ENCODE results near the gene IL22RA1. TPM values are rescaled to one million over a fixed set of nuclear protein-coding genes. Genes with fewer than 3 reads are reported as not detected.

IL22RA1 gene
- total and polyA plus RNA-seq, 10 of the 15 experiments (the other 5 are each of a cell fraction or from before 2014, with no cell fraction given) = not detected

GRCh38 chr1:24071941-24072340, 71.0 kb downstream of the IL22RA1 start:
- no peaks in the 10 kb centered on the region for H3K79me2 ChIP-seq (ENCODE audit: control insufficient read depth, insufficient read depth, low read length)
- H2AFZ ChIP-seq (ENCODE audit: control insufficient read depth, low read depth, low read length) = no peak overlapping the region
- H3K9ac ChIP-seq (ENCODE audit: control insufficient read depth, insufficient read depth, low read length) = no peak overlapping the region
- no peaks in the 10 kb centered on the region for H3K9me3 ChIP-seq (replicated peaks; ENCODE audit: control insufficient read depth, insufficient read depth, low read length)
- no peaks in the 10 kb centered on the region for H3K4me1 ChIP-seq (ENCODE audit: control insufficient read depth, insufficient read depth, low read length)
- FAIRE-seq = no peak
- 37% methylated on average over 7 of the region's 7 CpGs for WGBS (ENCODE audit: insufficient coverage, insufficient replicate concordance, low lambda C conversion rate, missing lambda C conversion rate)
- peaks cover 0 to 6% of the 10 kb centered on the region in 2 experiments; a peak in 2 of 4 replicates for H3K27me3 ChIP-seq (replicated peaks in 1 of 2; ENCODE audit: control insufficient read depth in 2 of 2, insufficient read depth in 2 of 2, low read length in 1 of 2)
- H3K4me3 ChIP-seq = no peak overlapping the region
- H3K4me2 ChIP-seq (ENCODE audit: control insufficient read depth, insufficient read depth) = no peak overlapping the region
- intact Hi-C loops (cut with micrococcal nuclease; ENCODE audit: unreplicated experiment) = loop anchor here (5.0 kb wide), 2 partner anchors 80 to 320 kb away; no protein-coding TSS in a partner anchor
- ATAC-seq = no peak
- RAD21 ChIA-PET (ENCODE audit: unreplicated experiment) = interaction anchor here (0.9 to 2.0 kb wide), 2 partner anchors 49 to 320 kb away, joined by 3 to 5 read pairs; no protein-coding TSS in a partner anchor
- no peaks in the 10 kb centered on the region for H4K20me1 ChIP-seq (ENCODE audit: control insufficient read depth, insufficient read depth)
- POLR2A ChIA-PET = no interaction called here
- in situ Hi-C loops (cut with MboI) = no loop called here
- CTCF ChIA-PET = interaction anchor here (0.9 to 1.5 kb wide), 5 partner anchors 12 to 319 kb away, joined by 3 to 4 read pairs (median 3); no protein-coding TSS in a partner anchor
- no peaks in the 10 kb centered on the region for H3K36me3 ChIP-seq (ENCODE audit: control insufficient read depth in 2 of 2, insufficient read depth in 2 of 2, low read length in 1 of 2)
- BruUV-seq (replicated peaks) = no TSS peak
- SMC1A ChIA-PET (ENCODE audit: uncharacterized antibody, unreplicated experiment) = interaction anchor here (0.8 to 2.0 kb wide), 3 partner anchors 69 to 168 kb away, joined by 3 to 7 read pairs (median 5); no protein-coding TSS in a partner anchor
- DNase-seq (ENCODE audit: low read depth, low spot score) = no peak
- no peak overlapping the region for H3K27ac ChIP-seq (ENCODE audit: control insufficient read depth, insufficient read depth)
- TF ChIP-seq BCL11A (IDR thresholded peaks at IDR 0.05; ENCODE audit: low read depth, low read length) (no peak), RAD21 (IDR thresholded peaks at IDR 0.05; ENCODE audit: insufficient read depth, low read depth, low read length) (no peak), TCF3 (IDR thresholded peaks at IDR 0.05; ENCODE audit: borderline replicate concordance, insufficient read depth, low read depth, low read length) (no peak), KLF5 (IDR thresholded peaks at IDR 0.05; ENCODE audit: partially characterized antibody) (no peak), NRF1 (conservative IDR thresholded peaks at IDR 0.05; ENCODE audit: low read depth, low read length) (no peak), ELK1 (IDR thresholded peaks at IDR 0.05; ENCODE audit: low read depth, low read length) (no peak), HCFC1 (IDR thresholded peaks at IDR 0.05; ENCODE audit: low read length) (no peak), KAT2A (conservative IDR thresholded peaks at IDR 0.05; ENCODE audit: control insufficient read depth, low read depth, low read length) (no peak), ATF2 (IDR thresholded peaks at IDR 0.05; ENCODE audit: low read length) (no peak), ZNF384 (IDR thresholded peaks at IDR 0.05; ENCODE audit: borderline replicate concordance, low read depth, low read length) (no peak), HDGF (IDR thresholded peaks at IDR 0.05) (no peak), RELB (IDR thresholded peaks at IDR 0.05; ENCODE audit: low read depth) (no peak)
- TF ChIP-seq, protein P1, sequence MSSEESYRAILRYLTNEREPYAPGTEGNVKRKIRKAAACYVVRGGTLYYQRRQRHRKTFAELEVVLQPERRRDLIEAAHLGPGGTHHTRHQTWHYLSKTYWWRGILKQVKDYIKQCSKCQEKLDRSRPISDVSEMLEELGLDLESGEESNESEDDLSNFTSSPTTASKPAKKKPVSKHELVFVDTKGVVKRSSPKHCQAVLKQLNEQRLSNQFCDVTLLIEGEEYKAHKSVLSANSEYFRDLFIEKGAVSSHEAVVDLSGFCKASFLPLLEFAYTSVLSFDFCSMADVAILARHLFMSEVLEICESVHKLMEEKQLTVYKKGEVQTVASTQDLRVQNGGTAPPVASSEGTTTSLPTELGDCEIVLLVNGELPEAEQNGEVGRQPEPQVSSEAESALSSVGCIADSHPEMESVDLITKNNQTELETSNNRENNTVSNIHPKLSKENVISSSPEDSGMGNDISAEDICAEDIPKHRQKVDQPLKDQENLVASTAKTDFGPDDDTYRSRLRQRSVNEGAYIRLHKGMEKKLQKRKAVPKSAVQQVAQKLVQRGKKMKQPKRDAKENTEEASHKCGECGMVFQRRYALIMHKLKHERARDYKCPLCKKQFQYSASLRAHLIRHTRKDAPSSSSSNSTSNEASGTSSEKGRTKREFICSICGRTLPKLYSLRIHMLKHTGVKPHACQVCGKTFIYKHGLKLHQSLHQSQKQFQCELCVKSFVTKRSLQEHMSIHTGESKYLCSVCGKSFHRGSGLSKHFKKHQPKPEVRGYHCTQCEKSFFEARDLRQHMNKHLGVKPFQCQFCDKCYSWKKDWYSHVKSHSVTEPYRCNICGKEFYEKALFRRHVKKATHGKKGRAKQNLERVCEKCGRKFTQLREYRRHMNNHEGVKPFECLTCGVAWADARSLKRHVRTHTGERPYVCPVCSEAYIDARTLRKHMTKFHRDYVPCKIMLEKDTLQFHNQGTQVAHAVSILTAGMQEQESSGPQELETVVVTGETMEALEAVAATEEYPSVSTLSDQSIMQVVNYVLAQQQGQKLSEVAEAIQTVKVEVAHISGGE (CRISPR knock-in tag; IDR thresholded peaks at IDR 0.05) = no peak
- TF ChIP-seq, protein P2, sequence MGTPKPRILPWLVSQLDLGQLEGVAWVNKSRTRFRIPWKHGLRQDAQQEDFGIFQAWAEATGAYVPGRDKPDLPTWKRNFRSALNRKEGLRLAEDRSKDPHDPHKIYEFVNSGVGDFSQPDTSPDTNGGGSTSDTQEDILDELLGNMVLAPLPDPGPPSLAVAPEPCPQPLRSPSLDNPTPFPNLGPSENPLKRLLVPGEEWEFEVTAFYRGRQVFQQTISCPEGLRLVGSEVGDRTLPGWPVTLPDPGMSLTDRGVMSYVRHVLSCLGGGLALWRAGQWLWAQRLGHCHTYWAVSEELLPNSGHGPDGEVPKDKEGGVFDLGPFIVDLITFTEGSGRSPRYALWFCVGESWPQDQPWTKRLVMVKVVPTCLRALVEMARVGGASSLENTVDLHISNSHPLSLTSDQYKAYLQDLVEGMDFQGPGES (IDR thresholded peaks at IDR 0.05) = no peak
